Fibroblast of peridontal ligament (primary cell): Measurements from ENCODE around the gene QPCT.
A peak's percentile ranks its signal among the peaks of the same experiment; 100 is the strongest.

Experiments used
- DNase-seq: peaks from one replicate; pipeline ENCODE4 v3.0.0-alpha.2; 2010; ENCODE audit errors: extremely low read depth

Gene QPCT

DNA sequence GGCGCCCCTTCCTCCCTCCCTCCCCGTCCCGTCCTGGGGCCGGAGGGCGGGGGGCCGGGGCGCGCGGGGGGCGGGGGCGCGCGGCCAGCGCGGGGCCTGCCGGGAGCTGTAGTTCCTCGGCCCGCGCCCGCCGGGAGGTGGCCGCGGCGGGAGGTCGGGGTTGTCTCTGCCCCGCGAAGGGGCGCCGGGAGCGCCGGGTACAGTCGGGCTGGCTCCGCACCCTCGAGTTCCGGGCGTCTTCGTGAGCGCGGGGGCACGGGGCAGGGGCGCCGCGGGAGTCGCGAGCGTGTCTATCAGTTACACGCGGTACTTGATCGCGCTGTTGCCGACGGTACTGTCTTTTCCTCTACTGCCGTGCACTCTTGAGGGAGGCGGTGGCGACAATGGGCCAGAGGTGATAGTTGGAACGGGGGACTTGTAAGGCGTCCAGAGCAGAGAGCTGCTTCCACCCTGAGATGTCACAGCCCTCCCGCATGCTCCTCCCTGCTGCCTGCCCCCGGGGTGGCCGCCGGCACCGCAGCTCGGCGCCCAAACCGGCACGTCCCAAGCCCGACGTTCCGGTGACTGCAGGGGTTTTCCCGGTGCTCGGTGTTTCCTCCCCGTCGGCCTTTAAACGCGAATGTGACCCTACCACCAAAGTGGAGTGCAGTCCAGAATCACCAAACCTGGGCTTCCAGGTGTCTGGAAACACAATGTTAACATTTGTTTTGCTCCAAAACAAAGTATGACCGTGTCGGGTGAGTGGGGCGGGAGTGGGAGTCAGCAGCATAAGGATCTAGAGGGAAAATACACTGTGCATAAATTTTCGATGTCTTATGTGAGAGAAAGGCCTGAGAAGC lies 19.4 kb upstream of the QPCT start, which contains the start of gene PRKD3:
Gene PRKD3 (minus strand): TSS at position 48 of the 839 bp plus-strand sequence. CDS start 8,309 bp downstream, outside the sequence.
- peak; percentile 35 for DNase-seq

DNA sequence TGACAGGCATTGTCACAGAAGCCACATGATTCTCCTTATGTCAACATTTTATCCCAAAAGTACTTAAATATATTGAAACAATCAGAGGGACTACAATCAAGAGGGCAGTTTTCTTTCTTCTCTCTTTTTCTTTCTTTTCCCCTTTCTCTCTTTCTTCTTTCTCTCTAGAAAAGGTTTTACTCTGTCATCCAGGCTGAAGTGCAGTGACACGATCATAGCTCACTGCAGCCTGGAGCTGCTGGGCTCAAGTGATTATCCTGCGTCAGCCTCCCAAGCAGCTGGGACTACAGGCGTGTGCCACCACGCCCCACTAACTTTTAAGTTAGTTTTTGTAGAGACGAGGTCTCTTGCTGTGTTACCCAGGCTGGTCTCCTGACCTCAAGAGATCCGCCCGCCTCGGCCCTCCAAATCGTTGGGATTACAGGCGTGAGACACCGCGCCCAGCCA lies 18.8 kb upstream of the QPCT start:
- no peak for DNase-seq

DNA sequence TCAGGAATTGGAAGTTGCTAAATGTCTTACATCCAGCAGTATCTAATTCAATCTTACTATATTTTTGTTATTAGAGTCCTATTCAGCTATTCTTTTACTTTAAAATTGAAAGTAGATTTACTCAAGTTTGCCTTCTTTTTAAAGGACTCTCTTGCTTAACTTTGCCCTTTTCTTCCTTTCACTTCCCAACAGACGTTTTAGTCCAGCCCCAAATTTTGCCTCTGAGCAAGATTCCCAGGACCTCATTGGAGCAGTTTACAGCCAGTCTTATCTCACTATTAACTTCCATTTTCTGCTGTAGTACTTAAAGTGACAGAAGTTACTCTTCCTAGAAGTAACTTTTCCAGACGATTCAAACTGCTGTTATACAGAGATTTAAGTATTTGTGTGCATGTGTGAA lies 18.1 kb upstream of the QPCT start:
- peak; percentile 95 for DNase-seq

DNA sequence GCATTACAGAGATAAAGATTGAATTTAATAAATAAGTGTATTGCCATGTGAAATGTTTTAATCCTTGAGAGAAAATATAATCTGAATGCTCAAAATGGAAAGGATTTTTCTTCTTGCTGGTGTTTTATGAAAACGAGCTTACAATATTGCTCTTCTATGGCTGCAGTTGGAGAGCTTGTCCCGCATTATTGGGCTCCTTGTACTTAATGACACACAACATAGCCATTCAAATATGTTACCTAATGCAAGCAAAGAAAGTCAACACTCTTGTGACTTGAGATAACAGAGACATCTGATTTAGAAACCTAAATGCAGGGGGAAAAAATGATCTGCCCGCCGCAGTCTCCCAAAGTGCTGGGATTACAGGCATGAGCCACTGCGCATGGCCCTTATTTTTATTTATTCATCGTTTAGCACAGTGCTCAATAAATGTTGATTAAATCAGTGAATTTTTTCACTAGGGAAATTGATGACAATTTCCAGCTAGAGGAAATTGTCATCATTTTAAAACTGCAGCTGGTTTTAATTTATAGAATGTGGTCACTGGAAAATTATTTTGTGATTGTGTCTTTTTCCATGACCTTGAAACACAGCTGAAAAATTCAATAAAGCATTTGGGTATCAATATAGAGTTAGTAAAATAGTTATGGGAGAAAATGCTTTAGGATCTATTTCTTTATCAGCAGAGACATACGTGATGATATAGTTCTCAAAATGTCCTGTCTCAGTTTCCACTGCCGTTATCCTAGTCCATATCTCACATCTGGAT lies 17.4 kb upstream of the QPCT start:
- DNase-seq, result peak; percentile 25

DNA sequence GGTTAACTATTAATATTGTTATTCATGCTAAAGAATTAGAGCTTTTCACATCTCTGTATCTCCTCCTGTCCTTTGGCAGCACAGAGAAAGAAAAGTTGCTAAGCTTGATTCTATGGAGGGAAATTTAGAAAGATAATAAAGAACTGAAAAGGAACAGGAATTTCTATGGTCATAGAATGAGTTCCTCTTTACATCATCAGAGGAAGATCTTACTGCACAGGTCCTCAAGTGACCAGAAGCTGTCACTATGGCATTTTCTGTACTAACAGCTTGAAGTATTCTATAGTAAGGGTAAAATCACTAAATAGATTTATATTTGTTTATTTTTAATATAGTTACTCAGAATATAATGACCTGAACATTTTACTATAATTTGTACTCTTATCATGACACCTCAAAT lies 13.7 kb upstream of the QPCT start:
- no peak for DNase-seq

DNA sequence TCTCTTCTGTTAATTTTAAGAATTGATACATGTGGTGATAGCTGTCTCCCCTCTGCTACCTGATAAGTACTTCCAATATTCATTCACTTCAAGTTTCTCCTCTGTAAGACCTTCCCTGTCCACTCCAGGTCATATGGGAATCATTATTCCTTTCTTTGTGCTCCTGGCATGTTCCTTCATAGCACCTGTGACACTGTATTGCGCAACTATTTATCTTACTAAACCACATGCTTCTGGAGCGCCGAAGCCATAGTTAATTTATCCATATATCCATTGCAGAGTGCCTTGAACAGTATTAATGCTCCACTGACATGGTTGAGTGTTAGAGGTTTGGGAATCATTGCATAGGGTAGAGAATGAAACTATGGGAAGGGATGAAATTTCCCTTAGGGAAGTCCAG lies 11.9 kb upstream of the QPCT start:
- DNase-seq, result no peak

DNA sequence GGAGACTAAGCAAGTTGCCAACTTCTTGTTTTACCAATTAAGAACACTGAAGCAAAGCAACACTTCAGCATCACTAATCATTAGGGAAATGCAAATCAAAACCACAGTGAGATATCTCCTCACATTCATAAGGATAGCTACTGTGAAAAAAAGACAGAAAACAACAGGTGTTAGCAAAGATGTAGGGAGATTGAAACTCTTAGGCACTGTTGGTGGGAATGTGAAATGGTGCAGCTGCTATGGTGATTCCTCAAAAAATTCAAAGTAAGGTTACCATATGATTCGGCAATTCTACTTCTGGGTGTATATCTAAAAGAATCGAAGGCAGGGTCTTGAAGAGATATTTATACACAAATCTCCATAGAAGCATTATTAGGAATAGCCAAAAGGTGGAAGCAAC lies 11.2 kb upstream of the QPCT start:
- no peak for DNase-seq

DNA sequence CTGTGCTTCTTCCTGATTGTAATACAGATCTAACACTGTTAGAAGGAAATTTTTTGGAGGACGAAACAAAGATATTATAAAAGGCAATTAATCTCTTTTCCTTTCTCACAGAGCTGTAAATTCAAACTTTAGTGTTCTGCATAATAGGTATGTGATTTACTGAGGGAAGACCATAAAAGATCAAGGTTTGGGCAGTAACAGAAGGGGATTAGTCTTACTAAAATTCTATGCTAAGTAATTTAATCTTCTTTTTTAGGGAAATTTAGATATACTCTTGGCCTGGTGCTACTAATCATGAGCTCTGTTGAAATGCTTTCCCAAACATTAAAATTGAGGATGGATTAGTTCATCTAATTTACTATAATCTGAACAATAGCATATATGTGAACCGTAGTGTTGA lies 8.8 kb upstream of the QPCT start:
- no peak for DNase-seq

DNA sequence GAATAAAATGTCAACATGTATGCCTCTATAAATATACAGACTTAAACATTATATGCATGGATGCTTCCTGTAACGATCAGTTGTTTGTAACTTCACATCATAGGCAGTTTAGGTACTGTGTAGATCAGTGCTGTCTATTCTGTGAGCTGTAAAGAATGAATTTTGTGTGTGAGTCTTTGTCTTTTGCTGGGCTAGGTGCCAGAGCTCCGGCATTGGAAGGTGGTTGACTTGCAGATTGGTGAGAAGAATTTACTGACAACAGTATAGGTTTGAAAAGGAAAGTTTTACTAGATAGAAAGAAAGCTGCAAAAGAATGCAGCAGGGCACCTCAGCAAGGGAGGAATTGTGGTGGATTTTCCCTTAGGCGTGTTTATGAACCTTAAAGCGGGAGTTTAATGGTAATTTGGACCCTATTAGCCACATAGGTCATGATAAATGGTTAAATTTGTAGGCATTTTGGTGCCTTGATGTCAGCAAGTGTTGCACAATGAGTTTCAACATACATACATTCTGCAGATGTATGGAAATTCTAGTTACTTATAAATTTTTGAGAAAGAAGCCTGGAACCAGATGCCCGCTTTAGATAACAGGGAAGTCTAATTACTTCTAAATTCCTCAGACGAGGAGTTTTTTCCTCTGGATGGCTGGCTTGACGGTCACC lies 6.7 kb upstream of the QPCT start:
- DNase-seq, result no peak

DNA sequence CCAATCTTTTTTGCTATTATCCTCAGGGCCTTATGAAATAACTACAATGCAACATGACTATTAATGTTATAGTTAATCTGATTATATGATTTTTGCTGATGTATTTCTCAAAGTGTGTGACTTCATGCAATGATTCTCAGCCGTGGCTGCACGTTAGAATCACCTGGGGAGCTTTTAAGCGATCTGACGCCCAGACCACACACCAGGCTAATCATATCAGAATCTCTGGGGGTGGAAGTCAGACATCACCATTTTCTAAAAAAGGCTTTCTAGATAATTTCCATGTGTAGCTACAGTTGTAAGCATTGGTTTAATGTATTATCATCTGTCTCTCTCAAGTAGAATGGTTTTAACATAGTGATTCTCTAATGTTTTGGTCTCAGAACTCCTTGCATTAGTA lies 5.5 kb upstream of the QPCT start:
- DNase-seq, result no peak

DNA sequence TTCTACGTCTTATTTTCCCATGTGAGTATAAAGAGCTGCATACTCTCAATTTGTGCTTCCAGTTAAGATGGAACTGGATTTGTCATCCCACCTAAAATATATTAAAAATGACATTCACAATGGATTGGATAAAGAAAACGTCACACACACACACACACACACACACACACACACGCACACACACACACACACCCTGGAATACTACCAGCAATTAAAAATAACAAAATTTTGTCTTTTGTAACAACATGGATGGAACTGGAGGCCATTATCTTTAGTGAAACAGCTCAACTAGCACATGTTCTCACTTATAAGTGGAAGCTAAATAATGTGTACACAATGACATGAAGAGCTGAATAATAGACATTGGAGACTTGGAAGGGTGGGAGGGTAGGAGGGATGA lies 3.8 kb upstream of the QPCT start:
- DNase-seq, result no peak

DNA sequence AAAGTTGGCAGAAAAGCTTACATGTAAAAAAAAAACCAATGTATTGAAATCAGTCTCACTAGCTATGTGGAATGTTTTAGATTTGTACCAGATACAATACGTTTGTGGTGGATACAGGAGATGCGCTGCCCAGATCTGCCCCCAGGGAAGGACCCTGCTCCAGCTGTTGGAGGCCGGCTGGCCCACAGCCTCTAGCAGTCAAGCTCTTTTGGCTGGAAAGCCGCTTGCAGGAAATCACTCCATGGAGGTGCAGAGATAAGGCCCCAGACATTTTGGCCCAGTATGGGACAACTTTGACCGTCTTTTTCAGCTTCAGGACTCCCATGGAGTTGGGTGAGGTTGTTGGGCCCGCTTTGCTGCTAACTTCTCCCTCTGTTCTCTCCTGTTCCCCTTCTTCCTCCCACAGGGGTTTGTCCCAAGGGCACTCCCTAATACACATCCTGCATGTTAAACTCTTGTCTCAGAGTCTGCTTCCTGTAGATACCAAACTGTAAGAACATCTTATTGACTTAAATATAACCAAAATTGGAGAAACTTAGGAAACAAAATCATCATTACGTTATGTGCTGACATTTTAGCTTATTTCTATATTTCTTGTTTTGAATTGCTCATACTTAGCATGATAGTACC lies 1.7 kb upstream of the QPCT start:
- no peak for DNase-seq

DNA sequence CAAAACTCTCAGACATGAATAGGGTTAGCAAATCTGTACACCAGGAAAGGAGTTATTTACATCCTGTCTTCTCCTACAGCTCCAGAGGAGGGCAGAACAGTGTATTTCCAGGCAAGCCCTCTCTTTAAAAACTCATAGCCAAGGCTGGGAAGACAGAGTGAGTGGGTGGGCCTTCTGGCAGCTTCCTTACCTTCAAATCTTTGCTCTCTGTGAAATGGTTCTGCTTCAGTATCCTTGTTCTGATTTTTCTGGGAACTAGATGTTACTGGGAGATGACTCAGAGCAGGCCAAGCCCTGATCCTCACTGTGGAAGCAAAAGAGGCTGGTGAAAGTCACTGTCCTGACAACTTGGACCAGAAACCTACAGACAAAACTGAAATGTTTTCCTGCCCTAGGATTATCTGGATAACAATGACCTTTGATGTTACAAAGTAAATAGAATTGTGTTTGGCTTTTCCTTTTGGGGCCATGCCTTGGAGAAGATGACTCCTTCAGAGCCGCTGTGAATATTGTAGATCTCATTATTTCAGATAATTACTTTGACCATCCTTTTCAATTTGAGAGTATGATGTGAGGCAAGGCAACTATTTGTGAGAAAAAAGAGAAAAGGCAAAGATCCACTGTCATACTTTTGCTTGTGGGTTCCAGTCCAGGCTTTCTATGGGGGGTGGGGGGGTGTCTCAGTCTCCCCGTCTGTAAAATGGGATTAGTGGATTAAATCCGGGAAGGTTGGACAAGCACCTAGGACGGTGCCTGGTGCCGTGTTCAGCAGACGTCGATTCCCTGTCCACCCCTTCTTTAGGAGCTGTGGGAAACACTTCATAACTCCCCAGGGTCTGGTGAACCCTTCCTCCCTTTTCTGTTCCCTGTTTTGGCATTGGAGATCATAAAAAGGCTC lies 644 bp upstream of the QPCT start:
- peak; percentile 58 for DNase-seq

DNA sequence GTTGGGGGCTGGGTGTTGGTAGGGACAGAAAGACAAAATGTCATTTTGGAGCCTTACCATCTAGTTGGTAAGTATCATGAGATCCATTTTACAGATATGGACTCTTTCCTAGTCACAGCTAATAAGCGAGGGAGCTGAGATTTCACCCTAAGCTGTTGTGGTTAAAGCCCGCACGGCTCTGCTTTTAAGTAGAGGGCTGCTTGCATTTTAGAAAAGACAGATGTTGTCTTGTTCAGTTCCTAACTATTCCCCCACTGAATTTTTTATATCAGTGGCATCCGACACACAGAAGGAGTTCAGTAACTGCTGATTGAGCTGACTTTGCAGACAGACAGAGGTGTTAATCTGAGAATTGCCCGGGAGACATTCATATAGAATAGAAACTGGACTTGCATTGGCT lies 3.7 kb downstream of the QPCT start:
- DNase-seq, result no peak

DNA sequence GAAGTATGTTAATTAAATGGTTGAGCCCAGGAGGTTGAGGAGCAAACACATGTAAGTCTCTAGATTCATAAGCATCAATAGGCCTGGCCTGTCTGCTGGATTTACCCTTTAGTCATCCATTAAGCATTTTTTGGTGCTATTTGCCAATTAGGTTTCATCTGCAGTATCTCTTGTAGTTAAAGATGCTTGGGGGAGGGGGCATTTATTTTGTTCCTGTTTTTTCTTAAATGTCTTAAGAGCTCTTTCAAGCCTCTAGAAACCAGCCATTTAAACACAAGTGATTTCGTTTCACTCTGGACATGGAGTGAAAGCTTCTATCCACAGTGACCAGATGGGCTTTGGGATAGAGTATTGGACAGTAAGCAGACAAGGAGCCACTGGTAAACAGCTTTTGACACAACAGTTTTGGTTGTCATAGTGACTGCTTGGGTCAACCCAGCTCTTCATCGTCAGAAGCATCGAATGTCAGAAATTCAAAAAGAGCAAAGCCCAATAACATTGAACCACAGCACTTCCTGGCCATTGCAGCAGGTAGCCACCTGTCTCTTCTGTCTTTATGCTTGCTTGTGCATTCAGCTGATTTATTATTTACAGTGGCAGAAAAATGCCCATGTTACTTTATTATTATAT lies 4.9 kb downstream of the QPCT start:
- DNase-seq, result no peak

DNA sequence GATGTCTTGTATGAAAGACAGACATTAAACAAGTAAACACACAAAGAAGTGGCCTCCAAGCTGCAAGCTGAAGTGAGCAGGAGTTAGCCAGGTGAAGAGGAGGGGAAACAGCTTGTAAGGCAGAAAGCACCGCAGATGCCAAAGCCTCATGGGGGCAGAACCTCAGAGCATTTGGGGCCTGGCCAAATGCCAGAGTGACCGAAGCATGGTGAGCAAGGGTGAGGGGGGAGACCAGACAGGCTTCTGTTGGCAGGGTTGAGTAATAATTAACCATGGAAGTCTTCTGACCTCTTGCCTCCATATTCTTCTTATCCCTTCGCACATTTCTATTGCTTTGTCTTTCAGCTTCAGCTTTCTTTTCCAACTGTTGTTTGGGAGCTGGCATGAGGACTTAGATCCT lies 5.6 kb downstream of the QPCT start:
- DNase-seq, result no peak

DNA sequence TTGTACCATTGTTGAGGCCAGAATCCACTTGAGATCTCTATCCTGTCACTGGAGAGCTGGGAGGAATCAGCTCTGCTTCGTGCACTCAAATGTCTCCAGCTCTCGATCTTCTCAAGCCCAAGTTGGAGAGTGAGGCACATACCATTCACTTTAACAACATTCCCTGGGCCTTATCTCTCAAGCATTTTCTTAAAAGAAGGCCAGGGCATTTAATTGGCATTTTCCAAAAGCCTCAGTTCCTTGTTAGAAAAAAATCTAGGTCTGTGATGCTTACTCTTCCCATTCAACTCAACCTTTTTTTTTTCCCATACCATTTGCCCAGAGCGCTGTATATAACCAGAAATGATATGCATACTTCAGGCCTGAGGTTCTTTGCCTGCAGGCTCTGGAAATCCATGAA lies 10.1 kb downstream of the QPCT start:
- DNase-seq, result no peak

DNA sequence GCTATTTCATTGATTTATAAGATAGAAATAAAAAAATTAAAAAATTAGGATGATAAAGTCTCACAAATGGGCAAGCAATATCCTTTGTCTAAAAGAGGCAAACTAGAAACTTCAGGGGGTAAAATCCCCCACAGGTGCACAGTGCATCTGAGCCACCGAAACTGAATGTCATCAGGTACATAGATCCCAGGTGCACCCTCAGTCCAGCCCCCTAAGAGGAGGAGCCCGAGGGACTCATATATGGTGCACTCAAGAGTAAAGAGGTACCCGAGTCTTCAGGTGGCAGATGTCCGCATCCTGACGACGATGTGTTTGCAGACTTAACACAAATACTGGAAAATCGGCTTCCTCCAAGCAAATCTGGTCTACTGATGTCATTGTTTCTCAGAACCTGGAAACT lies 11.3 kb downstream of the QPCT start:
- DNase-seq, result no peak

DNA sequence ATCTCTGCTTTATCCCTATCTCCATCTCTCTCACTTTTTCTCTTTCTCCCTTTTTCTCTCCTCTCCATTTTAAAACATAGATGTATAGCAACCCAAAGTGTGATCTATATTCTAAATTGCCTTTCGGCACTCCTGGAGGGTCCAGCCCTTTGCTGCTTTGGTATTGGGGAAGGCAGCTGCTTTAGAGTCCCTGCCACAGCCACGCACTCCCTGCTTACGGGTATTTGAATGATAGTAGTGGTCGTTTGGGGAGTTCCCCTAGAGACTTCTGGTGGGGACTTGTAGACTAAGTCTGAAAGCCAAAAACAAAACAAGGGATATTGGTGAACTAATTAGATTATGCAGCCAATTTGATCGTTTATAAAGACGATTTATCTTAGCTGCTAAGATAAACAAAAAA lies 11.9 kb downstream of the QPCT start:
- DNase-seq, result no peak

DNA sequence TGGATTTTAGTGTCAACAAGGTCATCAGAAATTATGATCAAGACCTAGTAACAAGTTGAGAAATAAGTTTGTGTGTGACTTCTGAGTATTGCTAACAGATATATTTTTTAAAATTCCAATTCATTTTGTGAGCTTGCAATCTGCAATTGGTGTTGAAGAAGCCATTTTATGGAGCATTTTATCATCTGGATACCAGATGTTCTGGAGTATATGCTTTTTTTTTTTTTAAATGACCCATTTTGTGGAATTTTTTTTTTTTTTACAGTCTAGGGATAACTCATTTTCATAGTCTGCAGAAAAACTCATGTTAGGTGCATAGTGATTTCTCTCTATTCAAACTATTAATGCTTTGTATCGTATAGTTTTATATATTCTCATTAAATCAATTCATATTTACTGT lies 12.6 kb downstream of the QPCT start:
- DNase-seq, result peak; percentile 67

DNA sequence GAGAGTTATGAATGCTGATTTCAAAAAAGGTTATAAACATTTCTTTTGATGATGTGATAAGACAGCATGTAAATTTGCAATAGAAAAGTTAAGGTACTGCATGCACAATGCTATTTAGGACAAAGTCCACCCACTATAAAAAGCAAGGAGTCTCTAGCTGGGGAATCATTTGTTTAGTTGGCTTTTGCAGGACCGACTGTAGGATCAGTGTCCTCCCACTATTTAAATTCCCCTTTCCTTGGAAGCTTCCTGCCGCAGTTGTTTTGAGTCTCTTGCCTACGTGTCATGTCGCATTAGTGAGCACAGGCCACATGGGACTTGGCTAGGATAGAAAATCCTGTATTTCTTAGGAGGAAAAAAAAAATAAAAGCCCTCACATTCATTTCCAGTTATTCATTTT lies 13.1 kb downstream of the QPCT start:
- DNase-seq, result no peak
